ENCODE data around the gene HS6ST1.

HS6ST1 gene

GRCh38 chr2:128298846-128299507 lies 19.7 kb downstream of the HS6ST1 start:
- CTCF ChIA-PET = interaction anchor here (0.5 kb wide), 1 partner anchor 226 kb away, joined by 3 read pairs; no protein-coding TSS in a partner anchor

GRCh38 chr2:128298286-128298685 lies 20.4 kb downstream of the HS6ST1 start:
- Histone ChIP-seq H3K4me3 (ENCODE audit: low read depth, low read length) (no peak overlapping the region), H3K36me3 (ENCODE audit: control insufficient read depth in 2 of 2, insufficient read depth in 1 of 2, low read length in 2 of 2) (peaks cover 0 to 3% of the 10 kb centered on the region in 2 experiments; a peak in 1 of 3 replicates), H3K4me1 (ENCODE audit: control insufficient read depth, insufficient read depth, low read length) (no peaks in the 10 kb centered on the region), H3K9me3 (ENCODE audit: control insufficient read depth, insufficient read depth, low read depth, low read length) (no peaks in the 10 kb centered on the region), H3K27ac (ENCODE audit: extremely low read depth, low read depth, low read length) (no peak overlapping the region)
- CTCF ChIA-PET = no interaction called here
- POLR2A ChIA-PET = no interaction called here
- TF ChIP-seq ZNF146 (tag by site-specific recombination; IDR thresholded peaks at IDR 0.05) (peak; percentile 73), ZNF501 (tag by site-specific recombination; IDR thresholded peaks at IDR 0.05) (no peak), REST (tag by site-specific recombination; IDR thresholded peaks at IDR 0.05) (no peak)

More at GRCh38 chr2:128298846-128299507, 19.7 kb downstream of the HS6ST1 start:
- Histone ChIP-seq H3K4me3 (ENCODE audit: low read depth, low read length) (no peak overlapping the region), H3K9me3 (ENCODE audit: control insufficient read depth, insufficient read depth, low read depth, low read length) (no peaks in the 10 kb centered on the region), H3K27ac (ENCODE audit: extremely low read depth, low read depth, low read length) (no peak overlapping the region), H3K4me1 (ENCODE audit: control insufficient read depth, insufficient read depth, low read length) (no peaks in the 10 kb centered on the region), H3K36me3 (ENCODE audit: control insufficient read depth in 2 of 2, insufficient read depth in 1 of 2, low read length in 2 of 2) (peaks cover 0 to 7% of the 10 kb centered on the region in 2 experiments; a peak in 1 of 3 replicates)
- TF ChIP-seq CTCF (tag by site-specific recombination; IDR thresholded peaks at IDR 0.05) (no peak), INSM2 (tag by site-specific recombination; IDR thresholded peaks at IDR 0.05) (no peak), HOXC10 (CRISPR knock-in tag; IDR thresholded peaks at IDR 0.05) (no peak), ZNF112 (tag by site-specific recombination; IDR thresholded peaks at IDR 0.05) (no peak), ZNF837 (tag by site-specific recombination; IDR thresholded peaks at IDR 0.05) (no peak), SCRT1 (tag by site-specific recombination; IDR thresholded peaks at IDR 0.05; ENCODE audit: borderline replicate concordance) (no peak), ZNF157 (tag by site-specific recombination; IDR thresholded peaks at IDR 0.05) (no peak), ZBTB6 (tag by site-specific recombination; IDR thresholded peaks at IDR 0.05) (no peak), ZNF660 (tag by site-specific recombination; IDR thresholded peaks at IDR 0.05) (no peak), ZNF48 (tag by site-specific recombination; IDR thresholded peaks at IDR 0.05) (no peak), HOXD13 (CRISPR knock-in tag; IDR thresholded peaks at IDR 0.05; ENCODE audit: borderline replicate concordance) (no peak), ZNF707 (tag by site-specific recombination; IDR thresholded peaks at IDR 0.05) (no peak), ZNF350 (tag by site-specific recombination; IDR thresholded peaks at IDR 0.05) (no peak), ZNF510 (tag by site-specific recombination; IDR thresholded peaks at IDR 0.05; ENCODE audit: insufficient replicate concordance) (no peak), ZNF626 (tag by site-specific recombination; IDR thresholded peaks at IDR 0.05) (no peak), ZFP41 (tag by site-specific recombination; IDR thresholded peaks at IDR 0.05; ENCODE audit: borderline replicate concordance) (no peak)
- POLR2A ChIA-PET = no interaction called here
